Measurements from ENCODE around the gene SBSN. TPM values are rescaled to one million over a fixed set of nuclear protein-coding genes. Genes with fewer than 3 reads are reported as not detected.
"Not testable (repeated sequence)": the region's sequence is repeated elsewhere in the genome, so short reads cannot be mapped to it uniquely, and the experiment has no call there.

The SBSN gene
- total RNA-seq, 1 donor from 2014 or later: not detected

GRCh38 chr19:35476149-35476548, 52.0 kb downstream of the SBSN start:
- no peak for DNase-seq (ENCODE audit: low spot score)

DNA sequence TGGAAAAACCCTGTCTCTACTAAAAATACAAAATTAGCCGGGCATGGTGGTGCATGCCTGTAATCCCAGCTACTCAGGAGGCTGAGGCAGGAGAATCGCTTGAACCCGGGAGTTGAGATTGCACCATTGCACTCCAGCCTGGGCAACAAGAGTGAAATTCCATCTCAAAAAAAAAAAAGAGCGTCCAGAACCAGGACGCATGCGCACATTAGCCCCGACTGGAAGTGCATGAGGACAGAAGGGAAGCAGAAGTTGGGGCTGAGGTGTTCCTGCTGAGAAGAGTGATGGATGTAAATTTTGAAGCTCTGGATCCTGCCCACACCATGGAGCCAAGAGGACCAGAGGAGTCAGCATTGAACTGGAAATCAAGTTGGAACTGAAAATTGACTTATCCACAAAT, 53.5 kb downstream of the SBSN start:
- DNase-seq (ENCODE audit: low spot score): not testable (repeated sequence)

DNA sequence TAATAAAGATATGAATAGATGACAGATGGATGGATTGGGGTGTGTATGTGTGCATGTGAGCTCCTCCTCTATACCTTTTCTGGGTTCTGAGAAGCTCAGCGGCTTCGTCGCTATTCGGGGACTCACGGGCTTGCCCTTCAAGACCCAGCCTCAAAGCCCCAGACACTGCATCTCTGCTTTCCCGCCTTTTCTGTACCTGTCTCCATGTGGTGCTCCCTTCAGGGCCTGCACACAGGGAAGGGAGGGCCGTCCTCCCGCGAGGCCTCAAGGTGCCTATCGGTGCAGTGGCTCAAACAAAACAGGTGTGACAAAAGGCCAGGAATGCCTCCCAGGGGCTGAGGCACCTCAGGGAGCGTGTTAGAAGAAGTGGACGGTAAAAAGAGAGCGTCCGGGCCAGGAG, 54.0 kb downstream of the SBSN start:
- DNase-seq (ENCODE audit: low spot score): no peak

Other genes starting within 250 kb of the SBSN start
- not detected for gene HAMP, start 245.8 kb downstream of the SBSN start, total RNA-seq
- not detected for gene MAG, start 236.2 kb downstream of the SBSN start, total RNA-seq
- gene CD22, start 199.1 kb downstream of the SBSN start, total RNA-seq: 1.3 TPM
- not detected for gene FFAR1, start 180.4 kb downstream of the SBSN start, total RNA-seq
- 1.4 TPM for gene FFAR3, start 169.9 kb downstream of the SBSN start, total RNA-seq
- gene GPR42, start 157.2 kb downstream of the SBSN start, total RNA-seq: 0.87 TPM
- 2.4 TPM for gene FFAR2, start 80.1 kb downstream of the SBSN start, total RNA-seq
- not detected for gene KRTDAP, start 37.8 kb downstream of the SBSN start, total RNA-seq
- gene DMKN, start 14.7 kb downstream of the SBSN start, total RNA-seq: 3.1 TPM
- gene GAPDHS, start 5.1 kb upstream of the SBSN start, total RNA-seq: not detected
- 86.8 TPM for gene TMEM147, start 17.3 kb upstream of the SBSN start, total RNA-seq
- gene ATP4A, start 35.3 kb upstream of the SBSN start, total RNA-seq: not detected
- gene PMIS2, start 57.9 kb upstream of the SBSN start, total RNA-seq: not detected
- 6.4 TPM for gene HAUS5, start 84.4 kb upstream of the SBSN start, total RNA-seq
- gene RBM42, start 100.7 kb upstream of the SBSN start, total RNA-seq: 63.9 TPM
- 0.74 TPM for gene ETV2, start 113.4 kb upstream of the SBSN start, total RNA-seq
- 362 TPM for gene COX6B1, start 120.0 kb upstream of the SBSN start, total RNA-seq
- 0.45 TPM for gene UPK1A, start 138.2 kb upstream of the SBSN start, total RNA-seq
- not detected for gene ZBTB32, start 176.2 kb upstream of the SBSN start, total RNA-seq
- 33.5 TPM for gene KMT2B, start 189.7 kb upstream of the SBSN start, total RNA-seq
- gene IGFLR1, start 214.1 kb upstream of the SBSN start, total RNA-seq: 10.8 TPM
- 12.8 TPM for gene U2AF1L4, start 217.1 kb upstream of the SBSN start, total RNA-seq
- 66.8 TPM for gene PSENEN, start 217.3 kb upstream of the SBSN start, total RNA-seq
- gene LIN37, start 220.3 kb upstream of the SBSN start, total RNA-seq: 12.9 TPM
- 506 TPM for gene HSPB6, start 228.7 kb upstream of the SBSN start, total RNA-seq
- gene PROSER3, start 229.9 kb upstream of the SBSN start, total RNA-seq: 16.6 TPM
- 2.7 TPM for gene ARHGAP33, start 247.3 kb upstream of the SBSN start, total RNA-seq

Measured in mesenteric fat pad (tissue), 1 donor.